ENCODE results near the gene C4BPA. TPM values are rescaled to one million over a fixed set of nuclear protein-coding genes. Genes with fewer than 3 reads are reported as not detected.

Gene C4BPA
- total RNA-seq, 2 donors from 2014 or later = 8.9 to 23.1 TPM

GRCh38 chr1:207073906-207074820, 29.9 kb upstream of the C4BPA start:
- H3K4me1 ChIP-seq = no peaks in the 10 kb centered on the region
- DNase-seq = no peak
- no peaks in the 10 kb centered on the region for H3K9me3 ChIP-seq
- H3K27ac ChIP-seq = no peak overlapping the region
- no peak for ATAC-seq
- H3K4me3 ChIP-seq = no peak overlapping the region
- TF ChIP-seq CTCF (IDR thresholded peaks at IDR 0.05) = no peak
- no peak for TF ChIP-seq POLR2A (IDR thresholded peaks at IDR 0.05)
- H3K36me3 ChIP-seq (replicated peaks in 1 of 2; ENCODE audit: insufficient read depth in 1 of 2, low read depth in 2 of 2) = peaks cover 0 to 6% of the 10 kb centered on the region in 2 donors
- WGBS, 2 donors = 54 to 68% methylated on average over 4 of the region's 4 CpGs
- intact Hi-C loops (cut with DNase I) = no loop called here
- no peaks in the 10 kb centered on the region for H3K27me3 ChIP-seq

- no peak overlapping the region for H3K4me3 ChIP-seq
- no peaks in the 10 kb centered on the region for H3K9me3 ChIP-seq
- no peak for DNase-seq
- H3K27ac ChIP-seq = no peak overlapping the region
- intact Hi-C loops (cut with DNase I) = no loop called here
- no peaks in the 10 kb centered on the region for H3K4me1 ChIP-seq
- H3K27me3 ChIP-seq = no peaks in the 10 kb centered on the region
- no peak for TF ChIP-seq CTCF (IDR thresholded peaks at IDR 0.05)
- no peak for TF ChIP-seq POLR2A (IDR thresholded peaks at IDR 0.05)
- WGBS, 2 donors = 61 to 66% methylated on average over 5 of the region's 5 CpGs
- H3K36me3 ChIP-seq (replicated peaks in 1 of 2; ENCODE audit: insufficient read depth in 1 of 2, low read depth in 2 of 2) = no peaks in the 10 kb centered on the region
- no peak for ATAC-seq
Measured at GRCh38 chr1:207076181-207076955, 27.7 kb upstream of the C4BPA start.

GRCh38 chr1:207077012-207077411, 27.0 kb upstream of the C4BPA start:
- H3K27ac ChIP-seq = no peak overlapping the region
- no peak for DNase-seq
- no peak for ATAC-seq
- H3K36me3 ChIP-seq (replicated peaks in 1 of 2; ENCODE audit: insufficient read depth in 1 of 2, low read depth in 2 of 2) = no peaks in the 10 kb centered on the region
- H3K27me3 ChIP-seq = no peaks in the 10 kb centered on the region
- no peaks in the 10 kb centered on the region for H3K4me1 ChIP-seq
- no peak overlapping the region for H3K4me3 ChIP-seq
- 97 to 100% methylated on average over 1 of the region's 1 CpG for WGBS, 2 donors
- TF ChIP-seq CTCF (IDR thresholded peaks at IDR 0.05) (no peak), POLR2A (IDR thresholded peaks at IDR 0.05) (no peak)
- no peaks in the 10 kb centered on the region for H3K9me3 ChIP-seq
- intact Hi-C loops (cut with DNase I) = no loop called here

- H3K27me3 ChIP-seq = no peaks in the 10 kb centered on the region
- intact Hi-C loops (cut with DNase I) = no loop called here
- H3K36me3 ChIP-seq (replicated peaks in 1 of 2; ENCODE audit: insufficient read depth in 1 of 2, low read depth in 2 of 2) = no peaks in the 10 kb centered on the region
- TF ChIP-seq POLR2A (IDR thresholded peaks at IDR 0.05) (no peak), CTCF (IDR thresholded peaks at IDR 0.05) (peak; percentile 83 to 96 (median 87))
- WGBS, 2 donors = 26 to 31% methylated on average over 6 of the region's 6 CpGs
- ATAC-seq (peak; percentile 92), DNase-seq (peak; percentile 68 to 84 (median 76))
- no peak overlapping the region for H3K4me3 ChIP-seq
- H3K4me1 ChIP-seq = no peaks in the 10 kb centered on the region
- no peaks in the 10 kb centered on the region for H3K9me3 ChIP-seq
- no peak overlapping the region for H3K27ac ChIP-seq
Measured at GRCh38 chr1:207077470-207078377, 26.3 kb upstream of the C4BPA start.
